Measurements from ENCODE around the gene MTMR12. TPM values are rescaled to one million over a fixed set of nuclear protein-coding genes. Genes with fewer than 3 reads are reported as not detected.

MTMR12 gene
- total and polyA plus RNA-seq, 2 of the 8 experiments (the other 6 are each of a cell fraction or from before 2014, with no cell fraction given), result 19.1 to 59.3 TPM

- 0 out of 2 replicates have a peak, but pooled peaks have one; percentile 11 for TF ChIP-seq TEAD4 (IDR thresholded peaks at IDR 0.05; ENCODE audit: low read depth, low read length)
- TF ChIP-seq TBP (IDR thresholded peaks at IDR 0.05; ENCODE audit: low read depth, low read length), result no peak
- TF ChIP-seq, protein P1, sequence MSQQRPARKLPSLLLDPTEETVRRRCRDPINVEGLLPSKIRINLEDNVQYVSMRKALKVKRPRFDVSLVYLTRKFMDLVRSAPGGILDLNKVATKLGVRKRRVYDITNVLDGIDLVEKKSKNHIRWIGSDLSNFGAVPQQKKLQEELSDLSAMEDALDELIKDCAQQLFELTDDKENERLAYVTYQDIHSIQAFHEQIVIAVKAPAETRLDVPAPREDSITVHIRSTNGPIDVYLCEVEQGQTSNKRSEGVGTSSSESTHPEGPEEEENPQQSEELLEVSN (IDR thresholded peaks at IDR 0.05), result no peak
- no peak for TF ChIP-seq CHD2 (IDR thresholded peaks at IDR 0.05; ENCODE audit: low read length)
- no peak for TF ChIP-seq SRF (IDR thresholded peaks at IDR 0.05; ENCODE audit: low read depth, low read length)
- 0 out of 2 replicates have a peak, but pooled peaks have one; percentile 29 for TF ChIP-seq YY1 (IDR thresholded peaks at IDR 0.05; ENCODE audit: low read depth, low read length)
- TF ChIP-seq CTCF (IDR thresholded peaks at IDR 0.05; ENCODE audit: control extremely low read depth in 1 of 3, insufficient read depth in 1 of 3, low read depth in 1 of 3, low read length in 3 of 3), result peak; percentile 72 to 87 (median 81)
- no peak for TF ChIP-seq HDAC6 (IDR thresholded peaks at IDR 0.05; ENCODE audit: low read depth, low read length)
- TF ChIP-seq TCF12 (IDR thresholded peaks at IDR 0.05; ENCODE audit: low read depth, low read length), result no peak
- TF ChIP-seq, protein P2, sequence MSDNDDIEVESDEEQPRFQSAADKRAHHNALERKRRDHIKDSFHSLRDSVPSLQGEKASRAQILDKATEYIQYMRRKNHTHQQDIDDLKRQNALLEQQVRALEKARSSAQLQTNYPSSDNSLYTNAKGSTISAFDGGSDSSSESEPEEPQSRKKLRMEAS (IDR thresholded peaks at IDR 0.05), result no peak
- no peak for TF ChIP-seq SP1 (IDR thresholded peaks at IDR 0.05; ENCODE audit: low read depth, low read length)
- TF ChIP-seq CHD1 (IDR thresholded peaks at IDR 0.05; ENCODE audit: low read depth, low read length), result no peak
- no peak for TF ChIP-seq EGR1 (IDR thresholded peaks at IDR 0.05; ENCODE audit: borderline replicate concordance, low read depth, low read length)
Measured at GRCh38 chr5:32232441-32233219, 80.1 kb downstream of the MTMR12 start (continued).

Measured in H1 (cell line).